Skeletal muscle satellite cell (primary cell): ENCODE data around the gene TSPAN5. TPM values are rescaled to one million over a fixed set of nuclear protein-coding genes. Genes with fewer than 3 reads are reported as not detected.
"Not testable (repeated sequence)": the region's sequence is repeated elsewhere in the genome, so short reads cannot be mapped to it uniquely, and the experiment has no call there.

Source experiments
- H3K27me3 ChIP-seq: 2 replicates; pipeline ENCODE4 v1.7.0; 2013; ENCODE audit warnings: low read length; ENCODE audit not compliant: control insufficient read depth, insufficient read depth
- H3K36me3 ChIP-seq: 2 replicates; pipeline ENCODE4 v1.7.0; 2013; ENCODE audit warnings: mild to moderate bottlenecking, control low read depth, low read length; ENCODE audit not compliant: insufficient read depth
- H3K4me1 ChIP-seq: 2 replicates; pipeline ENCODE4 v1.7.0; 2013; ENCODE audit warnings: low read length; ENCODE audit not compliant: control insufficient read depth, insufficient read depth
- H3K4me2 ChIP-seq: 2 replicates; pipeline ENCODE4 v1.7.0; 2013; ENCODE audit warnings: mild to moderate bottlenecking, low read length
- H3K4me3 ChIP-seq: 2 replicates; pipeline ENCODE4 v1.7.0; 2013; ENCODE audit warnings: low read length
- H3K9ac ChIP-seq: 2 replicates; pipeline ENCODE4 v1.7.0; 2013; ENCODE audit warnings: mild to moderate bottlenecking, low read depth, low read length, moderate library complexity
- H3K9me3 ChIP-seq: replicated peaks from 2 replicates; pipeline ENCODE4 v1.7.0; 2013; ENCODE audit warnings: mild to moderate bottlenecking, control low read depth, low read length
- total RNA-seq: library from RNA; depleted of rRNA; stranded (reverse); fragments of >200 nt; gene quantifications from 2 replicates; pipeline ENCODE4 v1.2.3, GENCODE V29; 2012; rRNA removed

Gene TSPAN5
- 47.4 and 51.3 TPM in 2 replicates for total RNA-seq

DNA sequence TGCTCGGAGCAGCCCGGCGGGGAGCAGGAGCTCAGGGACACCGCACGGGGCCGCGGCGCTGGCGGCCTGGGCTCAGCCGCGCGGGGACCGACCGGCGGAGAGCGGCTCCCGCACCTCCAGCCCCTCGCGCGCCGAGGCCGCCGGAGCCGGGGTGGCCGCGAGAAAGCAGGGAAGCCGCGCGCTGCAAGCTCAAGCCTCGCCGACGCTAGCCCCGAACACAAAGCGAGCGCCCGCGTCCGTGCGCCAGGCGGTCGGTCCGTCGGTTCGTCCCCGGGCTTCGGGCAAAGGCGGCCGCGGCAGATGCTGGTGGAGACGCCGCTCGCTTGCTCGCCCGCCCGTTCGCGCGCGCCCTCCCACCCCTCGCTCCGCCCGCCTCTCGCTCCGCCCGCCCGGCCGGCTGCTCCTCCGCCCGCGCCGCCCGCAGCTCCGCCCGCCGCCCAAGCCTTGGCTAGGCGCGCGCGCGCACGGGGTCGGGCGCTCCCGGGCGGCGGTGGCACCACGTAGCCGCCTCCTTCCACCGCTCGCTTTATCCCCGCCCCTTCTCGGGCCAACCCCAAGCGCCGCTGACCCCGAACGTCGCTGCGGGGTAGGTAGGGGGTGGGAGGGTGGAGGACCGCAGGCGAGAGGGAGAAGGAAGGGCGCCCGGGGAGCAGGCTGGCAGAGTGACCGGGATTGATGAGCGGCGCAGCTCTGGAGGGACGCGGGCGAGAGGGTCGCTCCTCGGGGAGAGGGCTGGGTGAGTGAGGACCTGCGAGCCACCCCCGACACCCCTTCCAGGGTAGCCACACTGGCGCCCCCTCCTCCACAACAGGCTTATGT, at the start of gene TSPAN5:
TSS of gene TSPAN5 (minus strand) at position 325 of the 819 bp plus-strand sequence.
- Histone ChIP-seq H3K4me2 (peak within 1 kb of the TSS; percentile 89), H3K4me1 (peaks cover 44% of the 10 kb centered on the region)

DNA sequence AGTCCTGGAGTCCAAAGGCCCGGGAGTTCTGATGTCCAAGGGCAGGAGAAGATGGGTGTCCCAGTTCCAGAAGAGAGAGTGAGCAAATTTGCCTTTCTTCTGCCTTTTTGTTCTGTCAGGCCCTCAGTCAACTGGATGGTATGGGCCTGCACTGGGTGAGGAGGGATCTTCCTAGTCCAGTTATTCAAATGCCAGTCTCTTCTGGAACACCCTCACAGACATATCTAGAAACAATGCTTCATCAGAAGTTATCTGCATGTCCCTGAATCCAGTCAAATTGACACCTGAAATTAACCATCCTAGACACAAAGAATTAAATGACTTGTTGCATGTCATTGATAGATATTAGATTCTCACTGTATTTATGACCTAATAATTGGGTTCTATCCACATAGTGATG, 48.5 kb upstream of the TSPAN5 start:
- Histone ChIP-seq H3K9ac (no peak overlapping the region), H3K4me1 (peaks cover 17% of the 10 kb centered on the region), H3K36me3 (no peaks in the 10 kb centered on the region), H3K9me3 (no peaks in the 10 kb centered on the region), H3K27me3 (no peaks in the 10 kb centered on the region), H3K4me2 (no peak overlapping the region), H3K4me3 (no peak overlapping the region)

More for the DNA sequence above, at the start of gene TSPAN5:
- peak within 1 kb of the TSS; percentile 81 for H3K4me3 ChIP-seq
- H3K9ac ChIP-seq, result peak within 1 kb of the TSS; percentile 95
- H3K27me3 ChIP-seq, result no peaks in the 10 kb centered on the region
- H3K36me3 ChIP-seq, result no peaks in the 10 kb centered on the region
- H3K9me3 ChIP-seq, result no peaks in the 10 kb centered on the region

DNA sequence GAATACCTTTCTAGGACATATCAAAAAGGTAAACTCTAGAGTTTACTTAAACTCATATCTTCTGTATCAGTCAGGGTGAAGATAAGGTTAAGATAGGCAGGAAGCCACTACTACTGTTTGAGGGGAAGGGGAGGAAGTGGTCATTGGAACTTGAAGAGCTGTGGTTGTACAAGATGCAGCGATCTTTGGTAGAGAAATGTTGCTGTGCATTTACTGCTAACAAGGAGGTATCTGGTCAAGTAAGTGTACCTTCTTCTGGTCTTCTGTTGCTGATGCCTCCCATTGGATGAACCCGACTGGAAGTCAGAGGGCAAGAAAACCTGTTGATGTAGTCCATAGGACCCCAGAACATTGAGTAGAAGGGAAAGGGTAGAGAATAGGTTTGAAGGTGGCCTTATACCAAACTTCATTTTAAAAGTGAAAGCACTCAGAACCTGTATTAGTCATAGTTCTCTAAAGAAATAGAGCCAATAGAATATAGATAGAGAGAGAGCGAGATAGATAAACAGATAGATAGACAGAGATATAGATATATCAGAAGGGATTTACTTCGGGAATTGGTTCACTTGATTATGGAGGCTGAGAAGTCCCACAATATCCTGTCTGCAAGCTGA, 47.9 kb upstream of the TSPAN5 start:
- H3K27me3 ChIP-seq, result no peaks in the 10 kb centered on the region
- no peak overlapping the region for H3K4me3 ChIP-seq
- no peaks in the 10 kb centered on the region for H3K9me3 ChIP-seq
- H3K4me1 ChIP-seq, result peaks cover 11% of the 10 kb centered on the region
- no peak overlapping the region for H3K9ac ChIP-seq
- H3K4me2 ChIP-seq, result no peak overlapping the region
- no peaks in the 10 kb centered on the region for H3K36me3 ChIP-seq

DNA sequence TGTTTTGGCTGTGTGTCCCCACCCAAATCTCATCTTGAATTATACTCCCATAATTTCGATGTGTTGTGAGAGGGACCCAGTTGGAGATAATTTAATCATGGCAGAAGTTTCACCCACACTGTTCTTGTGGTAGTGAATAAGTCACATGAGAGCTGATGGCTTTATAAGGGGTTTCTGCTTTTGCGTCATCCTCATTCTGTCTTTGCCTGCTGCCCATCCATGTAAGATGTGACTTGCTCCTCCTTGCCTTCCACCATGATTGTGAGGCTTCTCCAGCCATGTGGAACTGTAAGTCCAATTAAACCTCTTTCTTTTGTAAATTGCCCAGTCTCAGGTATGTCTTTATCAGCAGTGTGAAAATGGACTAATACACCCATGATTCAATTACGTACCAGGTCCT, 47.2 kb upstream of the TSPAN5 start:
- H3K36me3 ChIP-seq, H3K4me3 ChIP-seq, H3K4me1 ChIP-seq, H3K27me3 ChIP-seq, H3K4me2 ChIP-seq, H3K9ac ChIP-seq, H3K9me3 ChIP-seq: not testable (repeated sequence)

DNA sequence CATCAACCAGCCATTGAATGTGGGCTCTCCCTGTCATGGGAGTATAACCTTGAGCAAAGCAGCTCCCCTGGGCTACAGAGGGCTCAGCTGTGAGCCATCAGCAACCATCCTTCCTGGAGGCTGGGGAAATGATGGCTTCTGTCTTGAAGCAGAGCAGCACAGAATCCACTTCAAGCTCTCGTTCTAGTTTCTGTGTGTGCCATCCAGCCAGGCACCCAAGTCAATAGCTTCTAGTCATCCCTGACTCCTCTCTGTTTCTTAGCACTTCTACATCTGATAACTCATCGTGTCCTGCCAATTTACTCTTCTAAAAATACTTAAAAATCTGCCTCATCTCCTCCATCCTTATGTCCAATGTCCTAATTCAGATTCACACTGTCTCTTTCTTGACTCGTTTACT, 42.2 kb upstream of the TSPAN5 start:
- Histone ChIP-seq H3K9me3 (no peaks in the 10 kb centered on the region), H3K9ac (no peak overlapping the region), H3K4me3 (no peak overlapping the region), H3K4me2 (no peak overlapping the region), H3K36me3 (no peaks in the 10 kb centered on the region), H3K27me3 (no peaks in the 10 kb centered on the region), H3K4me1 (no peaks in the 10 kb centered on the region)

DNA sequence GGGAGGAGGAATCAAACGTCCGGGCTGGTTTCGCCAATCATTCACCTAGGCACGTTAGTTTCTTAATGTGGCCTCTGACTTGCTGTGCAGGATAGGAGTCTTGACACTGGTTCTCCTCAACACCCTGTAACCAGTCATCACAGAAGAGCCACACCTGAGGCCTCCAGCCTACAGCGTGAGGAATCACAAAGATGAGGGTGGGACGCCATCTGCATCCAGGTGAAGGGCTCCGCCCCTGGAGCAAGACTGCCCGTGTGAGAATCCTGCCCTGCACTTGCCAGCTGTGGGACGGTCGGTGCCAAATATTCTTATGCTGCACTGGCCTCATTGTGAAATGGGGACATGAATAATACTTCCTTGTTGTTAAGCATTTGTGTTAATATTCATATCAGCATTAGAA, 35.7 kb upstream of the TSPAN5 start:
- Histone ChIP-seq H3K4me2 (no peak overlapping the region), H3K9me3 (no peaks in the 10 kb centered on the region), H3K27me3 (no peaks in the 10 kb centered on the region), H3K9ac (no peak overlapping the region), H3K4me3 (no peak overlapping the region), H3K4me1 (peaks cover 6% of the 10 kb centered on the region), H3K36me3 (no peaks in the 10 kb centered on the region)

DNA sequence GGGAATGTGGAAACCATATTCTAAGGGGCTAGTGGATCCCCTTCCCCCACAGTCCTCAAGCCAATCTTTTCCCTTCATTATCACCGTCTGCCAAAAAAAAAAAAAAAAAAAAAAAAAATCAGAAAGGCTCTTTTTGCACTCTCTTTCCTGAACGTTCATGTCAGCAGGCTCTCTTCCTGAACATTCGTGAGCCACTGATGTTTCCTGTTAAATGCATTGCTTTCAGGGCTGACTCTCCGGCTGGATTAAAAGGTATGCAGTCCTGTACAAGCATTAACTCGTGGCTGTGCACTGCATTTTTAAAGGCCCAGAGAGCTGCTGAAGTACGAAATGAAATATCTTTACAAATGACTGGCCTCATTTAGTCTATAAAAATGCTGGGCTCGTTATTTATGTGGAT, 34.0 kb upstream of the TSPAN5 start:
- Histone ChIP-seq H3K4me3 (no peak overlapping the region), H3K27me3 (no peaks in the 10 kb centered on the region)

DNA sequence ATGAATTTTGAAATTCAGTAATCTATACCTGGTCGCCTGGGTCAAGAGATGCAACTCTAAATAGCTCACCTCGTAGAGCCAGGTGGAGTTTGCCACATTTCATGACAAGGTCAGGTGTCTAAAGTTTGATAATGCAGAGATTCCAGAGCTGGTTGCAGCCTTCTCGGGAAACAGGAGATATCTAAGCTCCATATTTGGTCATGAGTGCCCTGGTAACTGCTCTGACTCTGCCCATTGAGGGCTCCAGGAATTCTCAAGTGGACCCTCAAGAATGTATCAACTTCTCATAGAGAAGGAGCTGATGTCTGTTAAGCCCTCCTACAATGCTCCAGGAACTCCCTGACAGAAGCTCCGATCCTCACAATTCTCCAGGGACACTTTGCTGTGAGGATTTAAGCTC, 33.2 kb upstream of the TSPAN5 start:
- no peak overlapping the region for H3K4me3 ChIP-seq
- H3K9ac ChIP-seq, result no peak overlapping the region
- no peaks in the 10 kb centered on the region for H3K36me3 ChIP-seq
- no peaks in the 10 kb centered on the region for H3K27me3 ChIP-seq
- H3K4me2 ChIP-seq, result no peak overlapping the region
- H3K4me1 ChIP-seq, result peaks cover 25% of the 10 kb centered on the region
- H3K9me3 ChIP-seq, result no peaks in the 10 kb centered on the region

More for the DNA sequence above, 34.0 kb upstream of the TSPAN5 start:
- Histone ChIP-seq H3K4me2 (no peak overlapping the region), H3K36me3 (no peaks in the 10 kb centered on the region), H3K9ac (no peak overlapping the region), H3K9me3 (no peaks in the 10 kb centered on the region), H3K4me1 (peaks cover 23% of the 10 kb centered on the region)

DNA sequence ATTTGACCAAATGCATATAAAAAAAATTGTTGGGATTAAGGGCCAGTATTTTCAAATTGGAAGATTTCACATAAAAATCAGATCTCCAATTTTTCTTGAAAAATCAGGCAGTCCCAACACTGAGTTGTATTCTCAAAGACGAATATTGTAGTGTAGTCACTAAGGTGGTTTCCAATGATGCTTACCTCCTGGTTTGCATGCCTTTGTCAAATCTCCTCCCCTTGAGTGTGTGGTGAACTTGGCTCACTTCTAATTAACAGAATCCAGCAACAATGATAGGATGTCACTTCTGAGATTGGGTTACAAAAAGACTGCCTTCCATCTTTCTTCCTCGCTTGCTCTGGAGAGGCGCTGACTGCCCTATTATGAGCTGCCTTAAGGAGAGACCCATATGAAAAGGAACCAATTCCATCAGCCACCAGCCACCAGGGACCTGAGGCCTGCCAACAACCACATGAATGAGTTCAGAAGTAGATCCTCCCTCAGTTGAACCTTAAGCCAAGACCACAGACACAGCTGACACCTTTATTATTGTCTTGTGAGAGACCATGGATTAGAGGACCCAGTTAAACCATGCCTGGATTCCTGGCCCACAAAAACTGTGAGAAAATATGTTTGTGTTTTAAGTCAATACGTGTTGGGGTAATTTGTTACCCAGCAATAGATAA, 31.2 kb upstream of the TSPAN5 start:
- peaks cover 25% of the 10 kb centered on the region for H3K4me1 ChIP-seq
- no peaks in the 10 kb centered on the region for H3K9me3 ChIP-seq
- no peak overlapping the region for H3K9ac ChIP-seq
- no peak overlapping the region for H3K4me2 ChIP-seq
- no peaks in the 10 kb centered on the region for H3K27me3 ChIP-seq
- no peaks in the 10 kb centered on the region for H3K36me3 ChIP-seq
- H3K4me3 ChIP-seq, result no peak overlapping the region

DNA sequence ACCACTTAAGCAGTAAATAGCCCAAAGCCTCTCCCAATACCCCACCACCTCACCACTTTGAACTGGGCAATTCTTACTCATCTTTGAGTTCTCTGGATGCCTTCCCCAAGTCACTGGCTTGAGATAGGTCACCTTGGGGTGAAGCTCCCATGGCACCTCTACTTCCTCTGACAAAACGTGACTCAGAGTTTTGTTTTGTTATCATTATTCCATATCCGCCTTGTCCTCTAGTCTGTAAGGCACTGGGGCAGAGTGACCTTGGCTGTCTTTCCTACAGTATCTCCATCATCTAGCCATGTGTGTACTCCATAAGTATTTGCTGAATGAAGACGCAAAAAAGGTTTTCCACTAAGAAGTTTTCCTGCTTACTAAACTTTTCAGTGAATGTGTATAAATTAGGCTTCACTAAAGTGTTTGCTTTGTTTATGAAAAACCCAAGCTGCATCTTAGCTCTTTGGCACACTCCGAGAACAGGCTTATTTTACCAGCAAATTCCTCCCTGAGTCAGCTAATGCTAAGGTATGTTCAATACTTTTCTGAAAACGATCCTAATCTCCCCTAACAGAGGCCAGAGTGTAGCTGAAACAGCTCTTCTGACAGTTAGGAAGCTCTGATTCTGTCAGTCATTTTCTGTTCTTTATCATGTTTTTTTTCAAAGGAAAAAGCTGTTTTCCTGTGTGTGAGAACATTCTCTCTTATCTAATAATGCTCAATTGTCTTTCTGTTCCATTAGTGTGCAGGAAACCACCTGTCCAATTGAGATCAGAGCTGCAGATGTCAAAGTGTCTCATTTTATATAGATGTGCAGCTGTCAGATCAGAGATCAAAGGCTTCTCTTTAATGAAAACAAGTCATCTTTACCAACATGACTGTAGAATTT, 30.2 kb upstream of the TSPAN5 start:
- no peaks in the 10 kb centered on the region for H3K9me3 ChIP-seq
- peak overlapping the region; percentile 58 for H3K9ac ChIP-seq
- H3K4me1 ChIP-seq, result peaks cover 25% of the 10 kb centered on the region
- peak overlapping the region; percentile 67 for H3K4me2 ChIP-seq
- peak overlapping the region; percentile 10 for H3K4me3 ChIP-seq
- H3K27me3 ChIP-seq, result no peaks in the 10 kb centered on the region
- H3K36me3 ChIP-seq, result no peaks in the 10 kb centered on the region

DNA sequence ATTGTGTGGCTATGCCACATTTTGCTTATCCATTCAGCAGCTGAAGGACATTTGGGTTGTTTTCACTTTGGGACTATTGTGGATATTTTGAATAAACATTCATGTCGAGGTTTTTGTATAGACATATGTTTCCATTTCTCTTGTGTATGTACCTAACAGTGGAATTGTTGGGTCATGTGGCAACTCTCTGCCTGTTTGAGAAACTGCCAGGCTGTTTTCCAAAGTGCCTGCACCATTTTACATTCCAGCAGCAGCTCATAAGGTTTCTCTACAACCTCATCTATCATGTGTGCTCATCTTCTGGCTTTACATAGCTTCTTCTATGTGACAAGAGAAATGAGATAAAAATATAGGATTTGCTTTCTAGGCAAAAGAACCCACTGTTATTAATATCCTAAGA, 29.5 kb upstream of the TSPAN5 start:
- peaks cover 25% of the 10 kb centered on the region for H3K4me1 ChIP-seq
- peak overlapping the region; percentile 67 for H3K4me2 ChIP-seq

More for the DNA sequence above, 29.5 kb upstream of the TSPAN5 start:
- H3K27me3 ChIP-seq, result no peaks in the 10 kb centered on the region
- peak overlapping the region; percentile 58 for H3K9ac ChIP-seq
- no peaks in the 10 kb centered on the region for H3K36me3 ChIP-seq
- peak overlapping the region; percentile 8 for H3K4me3 ChIP-seq
- no peaks in the 10 kb centered on the region for H3K9me3 ChIP-seq
